HG02759 (cell line): Measurements from ENCODE around the gene INTU.
"Not testable (repeated sequence)": the region's sequence is repeated elsewhere in the genome, so short reads cannot be mapped to it uniquely, and the experiment has no call there.

Source experiments
- ATAC-seq: cut with Tn5 transposase; IDR thresholded peaks from one replicate; pipeline ENCODE4 v1.9.1; 2021; ENCODE audit warnings: mild to moderate bottlenecking, moderate library complexity; ENCODE audit not compliant: unreplicated experiment

Gene INTU

GRCh38 chr4:127642169-127642568 is 9.4 kb downstream of the INTU start:
- ATAC-seq, result no peak

GRCh38 chr4:127643791-127644190 is 11.0 kb downstream of the INTU start:
- no peak for ATAC-seq

- no peak for ATAC-seq
These were observed 15.3 kb downstream of the INTU start for GRCh38 chr4:127648061-127648460.

GRCh38 chr4:127655590-127655989 is 22.8 kb downstream of the INTU start:
- not testable (repeated sequence) for ATAC-seq

GRCh38 chr4:127656047-127656680 is 23.4 kb downstream of the INTU start:
- ATAC-seq, result no peak

GRCh38 chr4:127660284-127660885 is 27.6 kb downstream of the INTU start:
- no peak for ATAC-seq

GRCh38 chr4:127667116-127667515 is 34.4 kb downstream of the INTU start:
- ATAC-seq, result no peak

- ATAC-seq, result no peak
These were observed 35.0 kb downstream of the INTU start for GRCh38 chr4:127667772-127668171.

GRCh38 chr4:127668770-127669169 is 36.0 kb downstream of the INTU start:
- no peak for ATAC-seq

- ATAC-seq, result no peak
These were observed 36.9 kb downstream of the INTU start for GRCh38 chr4:127669691-127670090.

GRCh38 chr4:127672111-127672510 is 39.4 kb downstream of the INTU start:
- no peak for ATAC-seq

- ATAC-seq, result no peak
These were observed 52.5 kb downstream of the INTU start for GRCh38 chr4:127685292-127685691.

GRCh38 chr4:127686658-127687057 is 53.9 kb downstream of the INTU start:
- no peak for ATAC-seq

GRCh38 chr4:127687580-127687979 is 54.8 kb downstream of the INTU start:
- no peak for ATAC-seq

GRCh38 chr4:127698789-127699200 is 66.0 kb downstream of the INTU start:
- peak; percentile 100 for ATAC-seq

GRCh38 chr4:127708985-127709384 is 76.2 kb downstream of the INTU start:
- no peak for ATAC-seq

GRCh38 chr4:127709456-127709855 is 76.7 kb downstream of the INTU start:
- ATAC-seq, result no peak

- ATAC-seq, result no peak
These were observed 97.6 kb downstream of the INTU start, which contains the start of gene SLC25A31 for GRCh38 chr4:127730142-127730913. Gene SLC25A31, plus strand, starts transcription at chr4:127730400. Its CDS starts 146 bp downstream, at chr4:127730546.

- no peak for ATAC-seq
These were observed 98.6 kb downstream of the INTU start for GRCh38 chr4:127731406-127731805.

- peak; percentile 85 for ATAC-seq
These were observed 100.0 kb downstream of the INTU start for GRCh38 chr4:127732623-127733328.

- ATAC-seq, result no peak
These were observed 102.2 kb downstream of the INTU start for GRCh38 chr4:127734976-127735375.
